ENCODE measurements around the gene PRKRIP1. TPM values are rescaled to one million over a fixed set of nuclear protein-coding genes. Genes with fewer than 3 reads are reported as not detected.

Gene PRKRIP1
- total RNA-seq, 1 experiment from 2014 or later = 24.9 TPM

DNA sequence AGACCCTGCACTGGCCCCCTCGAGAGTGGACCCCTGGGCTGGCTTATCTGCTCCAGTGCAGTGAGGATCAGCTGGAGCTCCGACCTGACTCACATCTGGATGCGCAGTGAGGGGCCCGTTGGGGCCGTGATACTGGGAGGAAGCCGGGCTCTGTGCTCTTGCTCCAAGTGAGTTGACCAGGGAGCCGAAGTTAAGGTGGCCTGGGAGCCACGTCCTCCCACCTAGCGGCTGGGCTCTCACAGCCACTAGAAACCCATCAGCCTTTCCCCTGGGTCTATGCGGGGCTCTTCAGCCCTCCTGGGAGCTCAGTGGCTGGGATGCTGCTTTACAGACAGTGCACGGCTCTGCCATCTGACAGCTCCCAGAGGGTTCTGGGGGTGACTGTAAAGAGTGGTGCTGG lies 59.4 kb downstream of the PRKRIP1 start:
- BruUV-seq (replicated peaks) = no TSS peak
- ATAC-seq (no peak), DNase-seq (ENCODE audit: low read depth, low spot score) (no peak)
- in situ Hi-C loops (cut with HindIII; ENCODE audit: low pct_unique_long_range_greater_than_20kb, low sequenced_read_pairs) (no loop called here), intact Hi-C loops (cut with micrococcal nuclease; ENCODE audit: unreplicated experiment) (no loop called here)
- Histone ChIP-seq H3K36me3 (ENCODE audit: control insufficient read depth, insufficient read depth, low read length) (no peaks in the 10 kb centered on the region), H3K9me3 (ENCODE audit: control insufficient read depth, insufficient read depth, low read depth, low read length) (no peaks in the 10 kb centered on the region), H3K4me3 (ENCODE audit: low read depth in 2 of 2, low read length in 2 of 2) (no peak overlapping the region), H3K27me3 (ENCODE audit: control insufficient read depth, insufficient read depth, low read length) (no peaks in the 10 kb centered on the region), H3K27ac (ENCODE audit: low read length) (no peak overlapping the region), H3K4me1 (ENCODE audit: control insufficient read depth, insufficient read depth, low read length) (peaks cover 9% of the 10 kb centered on the region)
- ChIA-PET CTCF (no interaction called here), POLR2A (no interaction called here)
- TF ChIP-seq, protein P1, sequence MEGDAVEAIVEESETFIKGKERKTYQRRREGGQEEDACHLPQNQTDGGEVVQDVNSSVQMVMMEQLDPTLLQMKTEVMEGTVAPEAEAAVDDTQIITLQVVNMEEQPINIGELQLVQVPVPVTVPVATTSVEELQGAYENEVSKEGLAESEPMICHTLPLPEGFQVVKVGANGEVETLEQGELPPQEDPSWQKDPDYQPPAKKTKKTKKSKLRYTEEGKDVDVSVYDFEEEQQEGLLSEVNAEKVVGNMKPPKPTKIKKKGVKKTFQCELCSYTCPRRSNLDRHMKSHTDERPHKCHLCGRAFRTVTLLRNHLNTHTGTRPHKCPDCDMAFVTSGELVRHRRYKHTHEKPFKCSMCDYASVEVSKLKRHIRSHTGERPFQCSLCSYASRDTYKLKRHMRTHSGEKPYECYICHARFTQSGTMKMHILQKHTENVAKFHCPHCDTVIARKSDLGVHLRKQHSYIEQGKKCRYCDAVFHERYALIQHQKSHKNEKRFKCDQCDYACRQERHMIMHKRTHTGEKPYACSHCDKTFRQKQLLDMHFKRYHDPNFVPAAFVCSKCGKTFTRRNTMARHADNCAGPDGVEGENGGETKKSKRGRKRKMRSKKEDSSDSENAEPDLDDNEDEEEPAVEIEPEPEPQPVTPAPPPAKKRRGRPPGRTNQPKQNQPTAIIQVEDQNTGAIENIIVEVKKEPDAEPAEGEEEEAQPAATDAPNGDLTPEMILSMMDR (IDR thresholded peaks at IDR 0.05) = no peak

DNA sequence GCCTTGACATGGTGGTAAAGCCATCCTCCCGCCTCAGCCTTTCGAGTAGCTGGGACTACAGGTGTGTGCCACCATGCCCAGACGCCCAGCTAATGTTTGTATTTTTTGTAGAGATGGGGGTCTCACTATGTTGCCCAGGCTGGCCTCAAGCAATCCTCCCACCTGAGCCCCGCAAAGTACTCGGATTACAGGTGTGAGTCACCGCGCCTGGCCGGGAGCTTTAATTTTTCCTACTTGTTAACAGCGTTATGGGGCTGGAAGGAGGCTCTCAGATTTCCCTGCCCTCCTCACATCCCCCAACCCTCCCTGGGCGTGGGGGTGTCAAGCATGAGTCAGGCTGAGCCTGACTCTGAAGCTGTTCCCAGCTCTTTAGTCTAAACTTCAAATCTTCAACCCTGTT lies 60.2 kb downstream of the PRKRIP1 start:
- H3K9me3 ChIP-seq (ENCODE audit: control insufficient read depth, insufficient read depth, low read depth, low read length) = no peaks in the 10 kb centered on the region
- DNase-seq (ENCODE audit: low read depth, low spot score) (no peak), ATAC-seq (no peak)
- H3K27me3 ChIP-seq (ENCODE audit: control insufficient read depth, insufficient read depth, low read length) = no peaks in the 10 kb centered on the region
- H3K27ac ChIP-seq (ENCODE audit: low read length) = no peak overlapping the region
- in situ Hi-C loops (cut with HindIII; ENCODE audit: low pct_unique_long_range_greater_than_20kb, low sequenced_read_pairs) = no loop called here
- CTCF ChIA-PET = interaction anchor here (0.7 kb wide), 1 partner anchor 9 kb away, joined by 3 read pairs; no protein-coding TSS in a partner anchor
- POLR2A ChIA-PET = no interaction called here
- H3K4me1 ChIP-seq (ENCODE audit: control insufficient read depth, insufficient read depth, low read length) = peaks cover 9% of the 10 kb centered on the region
- intact Hi-C loops (cut with micrococcal nuclease; ENCODE audit: unreplicated experiment) = no loop called here
- H3K36me3 ChIP-seq (ENCODE audit: control insufficient read depth, insufficient read depth, low read length) = no peaks in the 10 kb centered on the region
- TF ChIP-seq, protein P2, sequence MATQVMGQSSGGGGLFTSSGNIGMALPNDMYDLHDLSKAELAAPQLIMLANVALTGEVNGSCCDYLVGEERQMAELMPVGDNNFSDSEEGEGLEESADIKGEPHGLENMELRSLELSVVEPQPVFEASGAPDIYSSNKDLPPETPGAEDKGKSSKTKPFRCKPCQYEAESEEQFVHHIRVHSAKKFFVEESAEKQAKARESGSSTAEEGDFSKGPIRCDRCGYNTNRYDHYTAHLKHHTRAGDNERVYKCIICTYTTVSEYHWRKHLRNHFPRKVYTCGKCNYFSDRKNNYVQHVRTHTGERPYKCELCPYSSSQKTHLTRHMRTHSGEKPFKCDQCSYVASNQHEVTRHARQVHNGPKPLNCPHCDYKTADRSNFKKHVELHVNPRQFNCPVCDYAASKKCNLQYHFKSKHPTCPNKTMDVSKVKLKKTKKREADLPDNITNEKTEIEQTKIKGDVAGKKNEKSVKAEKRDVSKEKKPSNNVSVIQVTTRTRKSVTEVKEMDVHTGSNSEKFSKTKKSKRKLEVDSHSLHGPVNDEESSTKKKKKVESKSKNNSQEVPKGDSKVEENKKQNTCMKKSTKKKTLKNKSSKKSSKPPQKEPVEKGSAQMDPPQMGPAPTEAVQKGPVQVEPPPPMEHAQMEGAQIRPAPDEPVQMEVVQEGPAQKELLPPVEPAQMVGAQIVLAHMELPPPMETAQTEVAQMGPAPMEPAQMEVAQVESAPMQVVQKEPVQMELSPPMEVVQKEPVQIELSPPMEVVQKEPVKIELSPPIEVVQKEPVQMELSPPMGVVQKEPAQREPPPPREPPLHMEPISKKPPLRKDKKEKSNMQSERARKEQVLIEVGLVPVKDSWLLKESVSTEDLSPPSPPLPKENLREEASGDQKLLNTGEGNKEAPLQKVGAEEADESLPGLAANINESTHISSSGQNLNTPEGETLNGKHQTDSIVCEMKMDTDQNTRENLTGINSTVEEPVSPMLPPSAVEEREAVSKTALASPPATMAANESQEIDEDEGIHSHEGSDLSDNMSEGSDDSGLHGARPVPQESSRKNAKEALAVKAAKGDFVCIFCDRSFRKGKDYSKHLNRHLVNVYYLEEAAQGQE (IDR thresholded peaks at IDR 0.05; ENCODE audit: insufficient read depth in 1 of 2, low read depth in 2 of 2, low read length in 1 of 2) = no peak
- no peak for TF ChIP-seq POLR2AphosphoS5 (IDR thresholded peaks at IDR 0.05; ENCODE audit: low read depth, low read length)
- TF ChIP-seq TCF7L2 (IDR thresholded peaks at IDR 0.05; ENCODE audit: low read depth, low read length) = no peak
- no peak for TF ChIP-seq SIN3A (IDR thresholded peaks at IDR 0.05; ENCODE audit: borderline replicate concordance, insufficient read depth, low read depth, low read length)
- TF ChIP-seq, protein P1 (IDR thresholded peaks at IDR 0.05) = no peak
- no TSS peak for BruUV-seq (replicated peaks)
- H3K4me3 ChIP-seq (ENCODE audit: low read depth in 2 of 2, low read length in 2 of 2) = no peak overlapping the region

Data from Panc1 (cell line).